Measurements from ENCODE around the gene RUNX1.

Gene RUNX1

DNA sequence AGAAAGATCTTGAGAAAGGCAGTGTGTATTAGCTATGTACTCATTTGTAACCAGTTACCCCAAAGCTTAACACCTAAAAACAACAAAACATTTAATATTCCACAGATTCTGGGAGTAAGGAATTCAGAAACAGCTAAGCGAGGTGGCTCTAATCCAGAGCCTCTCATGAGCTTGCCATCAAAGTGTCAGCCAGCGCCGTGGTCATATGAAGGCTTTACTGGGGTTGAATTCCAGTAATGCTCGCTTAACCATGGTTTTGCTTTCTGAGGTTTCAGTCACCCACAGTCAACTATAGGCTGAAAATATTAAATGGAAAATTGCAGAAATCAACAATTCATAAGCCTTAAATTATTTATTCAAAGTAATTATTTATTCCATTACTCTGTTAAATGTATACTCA is 278.5 kb downstream of the RUNX1 start:
- H2BK5ac ChIP-seq (ENCODE audit: low read depth, low read length, poor library complexity): no peak overlapping the region
- no peaks in the 10 kb centered on the region for H3K9me3 ChIP-seq (ENCODE audit: insufficient read depth, low read depth, low read length)
- H3K4me2 ChIP-seq (ENCODE audit: low read length): no peak overlapping the region
- no peaks in the 10 kb centered on the region for H3K27me3 ChIP-seq (ENCODE audit: insufficient read depth, low read length)
- no peak overlapping the region for H4K91ac ChIP-seq (ENCODE audit: low read depth, low read length)
- no peak overlapping the region for H2AFZ ChIP-seq (ENCODE audit: insufficient read depth, low read length, poor library complexity)
- no peak overlapping the region for H3K4ac ChIP-seq (ENCODE audit: low read depth, low read length)
- DNase-seq: no peak
- no peak overlapping the region for H3K18ac ChIP-seq (ENCODE audit: low read length)
- no peak overlapping the region for H2BK12ac ChIP-seq (ENCODE audit: low read length)
- no peak overlapping the region for H4K8ac ChIP-seq (ENCODE audit: low read depth, low read length)
- H3K4me3 ChIP-seq (ENCODE audit: low read depth, low read length): no peak overlapping the region
- WGBS (ENCODE audit: extremely low coverage, insufficient coverage, insufficient read length): no CpG with 5 or more reads among the region's 4 CpGs
- no peak overlapping the region for H2BK120ac ChIP-seq (ENCODE audit: insufficient read depth, low read length, poor library complexity)
- no peak overlapping the region for H2AK5ac ChIP-seq (ENCODE audit: low read length)
- H4K12ac ChIP-seq (ENCODE audit: low read depth, low read length): no peak overlapping the region
- H3K36me3 ChIP-seq (ENCODE audit: control insufficient read depth in 1 of 2, insufficient read depth in 2 of 2, low read length in 2 of 2): no peaks in the 10 kb centered on the region
- H3K9ac ChIP-seq (ENCODE audit: low read length): no peak overlapping the region
- peaks cover 2 to 5% of the 10 kb centered on the region in 2 experiments for H3K4me1 ChIP-seq (ENCODE audit: control insufficient read depth in 1 of 2, insufficient read depth in 2 of 2, low read length in 2 of 2)
- H3K14ac ChIP-seq (ENCODE audit: low read length): no peak overlapping the region
- no peak overlapping the region for H3K27ac ChIP-seq (ENCODE audit: low read depth, low read length)
- H3K79me2 ChIP-seq (ENCODE audit: control insufficient read depth, insufficient read depth, low read length, poor library complexity): no peaks in the 10 kb centered on the region
- H3K79me1 ChIP-seq (ENCODE audit: low read length): peaks cover 2% of the 10 kb centered on the region
- H3K23ac ChIP-seq (ENCODE audit: low read length): no peak overlapping the region

DNA sequence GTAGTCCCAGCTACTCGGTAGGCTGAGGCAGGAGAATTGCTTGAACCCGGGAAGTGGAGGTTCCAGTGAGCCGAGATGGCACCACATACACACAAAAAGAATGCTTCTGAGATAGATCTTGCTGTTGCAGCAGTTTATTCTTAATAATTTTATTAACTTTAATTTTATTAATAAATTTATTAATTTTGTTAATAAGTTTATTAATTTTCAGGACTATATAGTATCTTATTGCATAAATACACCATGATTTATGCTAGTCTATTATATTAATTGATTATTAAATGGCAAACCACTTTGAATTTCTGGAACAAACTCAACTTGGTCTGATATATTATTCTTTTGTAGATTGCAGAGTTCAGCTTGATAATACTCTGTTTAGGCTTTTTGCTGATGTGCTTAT is 280.8 kb downstream of the RUNX1 start:
- Histone ChIP-seq H2BK5ac (ENCODE audit: low read depth, low read length, poor library complexity) (no peak overlapping the region), H3K4me2 (ENCODE audit: low read length) (no peak overlapping the region), H3K18ac (ENCODE audit: low read length) (no peak overlapping the region), H3K4ac (ENCODE audit: low read depth, low read length) (no peak overlapping the region), H2BK120ac (ENCODE audit: insufficient read depth, low read length, poor library complexity) (no peak overlapping the region), H2BK12ac (ENCODE audit: low read length) (no peak overlapping the region), H4K8ac (ENCODE audit: low read depth, low read length) (no peak overlapping the region), H3K27me3 (ENCODE audit: insufficient read depth, low read length) (no peaks in the 10 kb centered on the region), H3K79me2 (ENCODE audit: control insufficient read depth, insufficient read depth, low read length, poor library complexity) (no peaks in the 10 kb centered on the region), H3K79me1 (ENCODE audit: low read length) (no peaks in the 10 kb centered on the region), H3K27ac (ENCODE audit: low read depth, low read length) (no peak overlapping the region), H3K14ac (ENCODE audit: low read length) (no peak overlapping the region), H4K91ac (ENCODE audit: low read depth, low read length) (no peak overlapping the region), H2AFZ (ENCODE audit: insufficient read depth, low read length, poor library complexity) (no peak overlapping the region), H3K23ac (ENCODE audit: low read length) (no peak overlapping the region), H2AK5ac (ENCODE audit: low read length) (no peak overlapping the region), H3K4me1 (ENCODE audit: control insufficient read depth in 1 of 2, insufficient read depth in 2 of 2, low read length in 2 of 2) (peaks cover 2 to 5% of the 10 kb centered on the region in 2 experiments), H3K9me3 (ENCODE audit: insufficient read depth, low read depth, low read length) (peaks cover 1% of the 10 kb centered on the region), H3K36me3 (ENCODE audit: control insufficient read depth in 1 of 2, insufficient read depth in 2 of 2, low read length in 2 of 2) (no peaks in the 10 kb centered on the region), H3K9ac (ENCODE audit: low read length) (no peak overlapping the region), H4K12ac (ENCODE audit: low read depth, low read length) (no peak overlapping the region), H3K4me3 (ENCODE audit: low read depth, low read length) (no peak overlapping the region)
- DNase-seq: no peak
- no CpG with 5 or more reads among the region's 3 CpGs for WGBS (ENCODE audit: extremely low coverage, insufficient coverage, insufficient read length)

DNA sequence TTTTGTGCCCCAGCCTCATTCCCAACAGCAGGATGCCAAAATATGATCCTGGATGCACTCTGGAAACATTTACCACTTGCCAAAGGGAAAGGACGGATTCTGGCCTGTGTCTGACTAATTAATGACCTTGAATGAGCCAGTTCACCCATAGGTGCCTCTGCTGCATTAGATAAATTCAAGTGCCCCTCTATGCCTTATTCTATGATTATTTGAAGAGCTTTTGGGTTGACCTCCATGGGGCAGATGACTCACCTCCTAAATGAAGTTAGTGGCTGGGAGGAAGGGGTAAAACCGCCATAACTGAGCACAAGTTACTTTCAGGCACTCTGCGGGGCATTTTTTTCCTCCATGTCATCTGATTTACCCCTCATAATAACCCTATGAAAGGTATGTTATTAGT is 282.2 kb downstream of the RUNX1 start:
- Histone ChIP-seq H3K4ac (ENCODE audit: low read depth, low read length) (no peak overlapping the region), H3K14ac (ENCODE audit: low read length) (no peak overlapping the region), H2BK120ac (ENCODE audit: insufficient read depth, low read length, poor library complexity) (no peak overlapping the region), H2AK5ac (ENCODE audit: low read length) (no peak overlapping the region), H2AFZ (ENCODE audit: insufficient read depth, low read length, poor library complexity) (no peak overlapping the region), H2BK5ac (ENCODE audit: low read depth, low read length, poor library complexity) (no peak overlapping the region), H3K27me3 (ENCODE audit: insufficient read depth, low read length) (no peaks in the 10 kb centered on the region), H3K18ac (ENCODE audit: low read length) (no peak overlapping the region), H3K79me1 (ENCODE audit: low read length) (no peaks in the 10 kb centered on the region), H3K79me2 (ENCODE audit: control insufficient read depth, insufficient read depth, low read length, poor library complexity) (no peaks in the 10 kb centered on the region), H3K36me3 (ENCODE audit: control insufficient read depth in 1 of 2, insufficient read depth in 2 of 2, low read length in 2 of 2) (no peaks in the 10 kb centered on the region), H4K12ac (ENCODE audit: low read depth, low read length) (no peak overlapping the region), H3K4me3 (ENCODE audit: low read depth, low read length) (no peak overlapping the region), H4K91ac (ENCODE audit: low read depth, low read length) (no peak overlapping the region), H3K23ac (ENCODE audit: low read length) (no peak overlapping the region), H3K9ac (ENCODE audit: low read length) (no peak overlapping the region), H3K27ac (ENCODE audit: low read depth, low read length) (no peak overlapping the region), H3K4me2 (ENCODE audit: low read length) (no peak overlapping the region), H2BK12ac (ENCODE audit: low read length) (no peak overlapping the region), H4K8ac (ENCODE audit: low read depth, low read length) (no peak overlapping the region), H3K4me1 (ENCODE audit: control insufficient read depth in 1 of 2, insufficient read depth in 2 of 2, low read length in 2 of 2) (peaks cover 2 to 5% of the 10 kb centered on the region in 2 experiments), H3K9me3 (ENCODE audit: insufficient read depth, low read depth, low read length) (peaks cover 1% of the 10 kb centered on the region)
- DNase-seq: no peak
- WGBS (ENCODE audit: extremely low coverage, insufficient coverage, insufficient read length): no CpG with 5 or more reads among the region's 3 CpGs

DNA sequence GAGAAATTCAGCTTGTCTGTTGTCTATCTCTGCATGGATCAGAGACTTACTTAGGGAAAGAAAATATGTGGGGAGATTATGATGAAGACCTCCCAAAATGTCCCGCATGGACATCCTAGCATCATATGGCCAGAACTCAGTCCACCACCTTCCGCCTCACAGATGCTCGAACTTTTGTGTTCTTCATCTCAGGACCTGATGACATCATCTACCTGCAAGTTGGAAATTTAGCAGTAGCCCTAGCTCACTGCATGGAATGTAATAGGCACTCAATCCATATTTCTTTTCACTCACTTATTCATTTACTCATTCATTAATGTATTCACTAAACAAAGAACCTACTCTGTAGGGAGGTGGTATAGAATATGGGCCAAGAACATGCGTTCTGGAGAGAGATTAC is 283.5 kb downstream of the RUNX1 start:
- Histone ChIP-seq H3K4ac (ENCODE audit: low read depth, low read length) (no peak overlapping the region), H3K23ac (ENCODE audit: low read length) (no peak overlapping the region), H3K4me2 (ENCODE audit: low read length) (no peak overlapping the region), H2BK12ac (ENCODE audit: low read length) (no peak overlapping the region), H3K18ac (ENCODE audit: low read length) (no peak overlapping the region), H3K27me3 (ENCODE audit: insufficient read depth, low read length) (no peaks in the 10 kb centered on the region), H3K9ac (ENCODE audit: low read length) (no peak overlapping the region), H3K4me1 (ENCODE audit: control insufficient read depth in 1 of 2, insufficient read depth in 2 of 2, low read length in 2 of 2) (no peaks in the 10 kb centered on the region), H2BK5ac (ENCODE audit: low read depth, low read length, poor library complexity) (no peak overlapping the region), H2BK120ac (ENCODE audit: insufficient read depth, low read length, poor library complexity) (no peak overlapping the region), H4K91ac (ENCODE audit: low read depth, low read length) (no peak overlapping the region), H4K12ac (ENCODE audit: low read depth, low read length) (no peak overlapping the region), H3K27ac (ENCODE audit: low read depth, low read length) (no peak overlapping the region), H3K14ac (ENCODE audit: low read length) (no peak overlapping the region), H4K8ac (ENCODE audit: low read depth, low read length) (no peak overlapping the region), H3K79me1 (ENCODE audit: low read length) (no peaks in the 10 kb centered on the region), H3K9me3 (ENCODE audit: insufficient read depth, low read depth, low read length) (peaks cover 1% of the 10 kb centered on the region), H3K36me3 (ENCODE audit: control insufficient read depth in 1 of 2, insufficient read depth in 2 of 2, low read length in 2 of 2) (no peaks in the 10 kb centered on the region), H2AFZ (ENCODE audit: insufficient read depth, low read length, poor library complexity) (no peak overlapping the region), H2AK5ac (ENCODE audit: low read length) (no peak overlapping the region), H3K4me3 (ENCODE audit: low read depth, low read length) (no peak overlapping the region), H3K79me2 (ENCODE audit: control insufficient read depth, insufficient read depth, low read length, poor library complexity) (no peaks in the 10 kb centered on the region)
- WGBS (ENCODE audit: extremely low coverage, insufficient coverage, insufficient read length): no CpG with 5 or more reads among the region's 4 CpGs
- no peak for DNase-seq
